ENCODE measurements around the gene HK3.

Gene HK3

DNA sequence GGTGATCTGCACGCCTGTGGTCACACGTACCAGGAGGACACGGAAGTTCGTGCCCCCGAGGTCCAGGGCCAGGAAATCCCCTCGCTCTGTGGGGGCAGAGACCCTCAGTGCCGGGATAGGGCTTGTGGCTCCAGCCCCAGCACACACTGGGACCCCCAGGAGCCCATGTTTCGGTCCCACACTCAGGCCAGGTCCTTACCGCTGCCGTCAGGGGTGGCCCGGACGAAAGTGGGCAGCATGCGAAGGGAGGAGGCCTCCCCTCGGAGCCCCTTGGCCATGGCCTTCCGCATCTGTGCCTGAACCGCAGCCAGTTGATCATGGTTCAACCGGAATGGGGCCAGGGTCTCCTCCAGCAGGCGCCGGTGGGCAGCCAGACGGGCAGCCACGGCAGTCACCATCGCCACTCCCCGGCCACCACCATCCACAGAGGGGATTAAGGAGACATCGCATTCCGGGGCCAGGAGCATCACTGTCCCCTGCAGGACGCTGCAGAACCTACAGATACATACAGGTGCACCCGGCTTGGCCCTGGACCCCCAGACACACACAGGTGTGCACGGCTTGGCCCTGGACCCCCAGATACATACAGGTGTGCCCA, 11.8 kb downstream of the HK3 start:
- Histone ChIP-seq H3K27me3 (ENCODE audit: insufficient read depth, low read length) (no peaks in the 10 kb centered on the region; the same call in 1 of the 2 replicates), H3K9me2 (ENCODE audit: low read depth, low read length) (no peaks in the 10 kb centered on the region), H3K4me2 (ENCODE audit: low read length) (no peak overlapping the region), H3K4me3 (ENCODE audit: low read depth, low read length, poor library complexity, severe bottlenecking) (no peak overlapping the region), H2AFZ (ENCODE audit: low read length) (no peak overlapping the region), H3K27ac (ENCODE audit: low read depth, low read length, poor library complexity, severe bottlenecking) (no peak overlapping the region), H3K36me3 (ENCODE audit: insufficient read depth, low read length) (no peaks in the 10 kb centered on the region), H4K20me1 (ENCODE audit: insufficient read depth, low read length) (no peaks in the 10 kb centered on the region), H3F3A (ENCODE audit: insufficient read depth, low read length) (no peaks in the 10 kb centered on the region), H3K9me3 (ENCODE audit: low read length) (no peaks in the 10 kb centered on the region), H3K4me1 (ENCODE audit: insufficient read depth, low read length, severe bottlenecking) (no peaks in the 10 kb centered on the region), H3K9ac (ENCODE audit: low read length) (no peak overlapping the region), H3K79me2 (ENCODE audit: insufficient read depth, low read length) (no peaks in the 10 kb centered on the region)
- TF ChIP-seq EZH2 (IDR thresholded peaks at IDR 0.05; ENCODE audit: borderline replicate concordance, low read length) (no peak), CTCF (IDR thresholded peaks at IDR 0.05; ENCODE audit: low read length) (no peak)

- Histone ChIP-seq H3K4me3 (ENCODE audit: low read depth, low read length, poor library complexity, severe bottlenecking) (no peak overlapping the region), H3K9me3 (ENCODE audit: low read length) (no peaks in the 10 kb centered on the region), H3K9ac (ENCODE audit: low read length) (no peak overlapping the region), H3F3A (ENCODE audit: insufficient read depth, low read length) (no peaks in the 10 kb centered on the region), H3K4me2 (ENCODE audit: low read length) (no peak overlapping the region), H3K36me3 (ENCODE audit: insufficient read depth, low read length) (no peaks in the 10 kb centered on the region), H3K4me1 (ENCODE audit: insufficient read depth, low read length, severe bottlenecking) (no peaks in the 10 kb centered on the region), H4K20me1 (ENCODE audit: insufficient read depth, low read length) (no peaks in the 10 kb centered on the region), H3K27me3 (ENCODE audit: insufficient read depth, low read length) (no peaks in the 10 kb centered on the region), H3K79me2 (ENCODE audit: insufficient read depth, low read length) (no peaks in the 10 kb centered on the region), H3K9me2 (ENCODE audit: low read depth, low read length) (no peaks in the 10 kb centered on the region), H2AFZ (ENCODE audit: low read length) (no peak overlapping the region), H3K27ac (ENCODE audit: low read depth, low read length, poor library complexity, severe bottlenecking) (no peak overlapping the region)
- TF ChIP-seq CTCF (IDR thresholded peaks at IDR 0.05; ENCODE audit: low read length) (no peak), EZH2 (IDR thresholded peaks at IDR 0.05; ENCODE audit: borderline replicate concordance, low read length) (no peak)
Observed at GRCh38 chr5:176886336-176887251, 12.6 kb downstream of the HK3 start.

- H2AFZ ChIP-seq (ENCODE audit: low read length): no peak overlapping the region
- H4K20me1 ChIP-seq (ENCODE audit: insufficient read depth, low read length): no peaks in the 10 kb centered on the region
- no peak overlapping the region for H3K9ac ChIP-seq (ENCODE audit: low read length)
- H3K79me2 ChIP-seq (ENCODE audit: insufficient read depth, low read length): no peaks in the 10 kb centered on the region
- no peaks in the 10 kb centered on the region for H3F3A ChIP-seq (ENCODE audit: insufficient read depth, low read length)
- no peaks in the 10 kb centered on the region for H3K9me2 ChIP-seq (ENCODE audit: low read depth, low read length)
- H3K4me1 ChIP-seq (ENCODE audit: insufficient read depth, low read length, severe bottlenecking): no peaks in the 10 kb centered on the region
- no peak overlapping the region for H3K27ac ChIP-seq (ENCODE audit: low read depth, low read length, poor library complexity, severe bottlenecking)
- H3K4me2 ChIP-seq (ENCODE audit: low read length): no peak overlapping the region
- no peak overlapping the region for H3K4me3 ChIP-seq (ENCODE audit: low read depth, low read length, poor library complexity, severe bottlenecking)
- H3K36me3 ChIP-seq (ENCODE audit: insufficient read depth, low read length): no peaks in the 10 kb centered on the region
- no peaks in the 10 kb centered on the region for H3K27me3 ChIP-seq (ENCODE audit: insufficient read depth, low read length)
- no peaks in the 10 kb centered on the region for H3K9me3 ChIP-seq (ENCODE audit: low read length)
- TF ChIP-seq CTCF (IDR thresholded peaks at IDR 0.05; ENCODE audit: low read length): no peak
- TF ChIP-seq EZH2 (IDR thresholded peaks at IDR 0.05; ENCODE audit: borderline replicate concordance, low read length): no peak
Observed at GRCh38 chr5:176884571-176884890, 14.6 kb downstream of the HK3 start.

Data from OCI-LY1 (cell line).